DND-41 (cell line): ENCODE measurements around the gene LAGE3.

Source experiments
- EZH2 ChIP-seq: IDR thresholded peaks from 3 replicates; pipeline ENCODE4 v1.6.1; 2012; ENCODE audit warnings: borderline replicate concordance, low read depth, mild to moderate bottlenecking, moderate library complexity, low read length, inconsistent platforms; ENCODE audit not compliant: severe bottlenecking
- TF ChIP-seq, protein P1 (sequence below): IDR thresholded peaks from 2 replicates; pipeline ENCODE4 v1.5.1; 2012; ENCODE audit warnings: borderline replicate concordance, low read length, moderate library complexity, mild to moderate bottlenecking; ENCODE audit not compliant: poor library complexity, severe bottlenecking; ENCODE audit errors: extremely low read depth

DNA sequence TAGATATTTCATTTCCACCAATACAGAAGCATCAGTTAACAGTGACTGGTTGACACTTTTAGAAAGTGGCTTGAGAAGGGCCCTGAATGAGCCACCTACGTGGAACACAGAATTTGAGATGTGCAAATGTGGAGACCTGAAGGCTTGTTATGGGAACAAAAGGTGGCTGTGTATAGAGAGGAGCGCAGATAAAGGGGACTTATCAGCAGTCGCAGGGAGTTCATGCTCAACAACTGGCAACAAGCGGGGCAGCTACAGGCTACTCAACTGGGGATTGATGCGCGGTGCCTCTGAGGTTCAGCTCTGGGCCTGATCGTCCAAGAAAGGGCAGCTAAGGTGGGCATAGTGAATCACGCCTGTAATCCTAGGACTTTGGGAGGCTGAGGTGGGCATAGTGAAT lies 40.3 kb upstream of the LAGE3 start:
- no peak for TF ChIP-seq EZH2
- TF ChIP-seq, protein P1, sequence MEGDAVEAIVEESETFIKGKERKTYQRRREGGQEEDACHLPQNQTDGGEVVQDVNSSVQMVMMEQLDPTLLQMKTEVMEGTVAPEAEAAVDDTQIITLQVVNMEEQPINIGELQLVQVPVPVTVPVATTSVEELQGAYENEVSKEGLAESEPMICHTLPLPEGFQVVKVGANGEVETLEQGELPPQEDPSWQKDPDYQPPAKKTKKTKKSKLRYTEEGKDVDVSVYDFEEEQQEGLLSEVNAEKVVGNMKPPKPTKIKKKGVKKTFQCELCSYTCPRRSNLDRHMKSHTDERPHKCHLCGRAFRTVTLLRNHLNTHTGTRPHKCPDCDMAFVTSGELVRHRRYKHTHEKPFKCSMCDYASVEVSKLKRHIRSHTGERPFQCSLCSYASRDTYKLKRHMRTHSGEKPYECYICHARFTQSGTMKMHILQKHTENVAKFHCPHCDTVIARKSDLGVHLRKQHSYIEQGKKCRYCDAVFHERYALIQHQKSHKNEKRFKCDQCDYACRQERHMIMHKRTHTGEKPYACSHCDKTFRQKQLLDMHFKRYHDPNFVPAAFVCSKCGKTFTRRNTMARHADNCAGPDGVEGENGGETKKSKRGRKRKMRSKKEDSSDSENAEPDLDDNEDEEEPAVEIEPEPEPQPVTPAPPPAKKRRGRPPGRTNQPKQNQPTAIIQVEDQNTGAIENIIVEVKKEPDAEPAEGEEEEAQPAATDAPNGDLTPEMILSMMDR, result no peak
